IPS-15b (cell line): ENCODE data around the gene GALNT9.

Experiments
- H3K27me3 ChIP-seq: one replicate; pipeline ENCODE4 v1.6.1; 2013; ENCODE audit warnings: low read length; ENCODE audit not compliant: control insufficient read depth, insufficient read depth
- H3K36me3 ChIP-seq: one replicate; pipeline ENCODE4 v1.6.1; 2013; ENCODE audit warnings: low read length; ENCODE audit not compliant: control insufficient read depth, insufficient read depth
- H3K4me1 ChIP-seq: one replicate; pipeline ENCODE4 v1.6.1; 2013; ENCODE audit warnings: mild to moderate bottlenecking, low read length; ENCODE audit not compliant: control insufficient read depth, insufficient read depth
- H3K4me3 ChIP-seq: one replicate; pipeline ENCODE4 v1.5.1; 2013; ENCODE audit warnings: low read depth, low read length
- H3K9ac ChIP-seq: one replicate; pipeline ENCODE4 v1.6.1; 2013; ENCODE audit warnings: low read depth, mild to moderate bottlenecking, low read length
- H3K9me3 ChIP-seq: one replicate; pipeline ENCODE4 v1.6.1; 2013; ENCODE audit warnings: mild to moderate bottlenecking, low read length; ENCODE audit not compliant: control insufficient read depth, insufficient read depth

The GALNT9 gene

DNA sequence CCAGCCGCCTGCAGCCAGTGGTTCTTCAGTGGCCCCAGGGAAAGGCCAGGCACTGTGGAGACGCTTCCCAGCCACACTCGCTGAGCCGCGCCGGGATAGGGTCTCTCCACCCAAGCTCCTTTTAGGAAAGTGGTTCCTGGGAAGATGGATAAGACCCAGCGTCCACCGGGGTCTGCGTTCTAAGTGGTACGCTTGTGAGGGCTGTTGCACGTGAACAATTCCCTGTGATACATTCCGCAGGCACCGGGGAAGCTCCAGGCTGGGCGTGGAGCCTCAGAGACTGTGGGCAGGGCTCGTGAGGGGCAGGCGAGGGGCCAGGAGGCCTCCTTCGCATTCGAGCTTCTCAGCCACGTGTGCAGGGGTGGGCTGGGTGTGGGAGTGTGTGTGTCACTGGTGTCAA lies 48.4 kb downstream of the GALNT9 start:
- Histone ChIP-seq H3K9ac (no peak overlapping the region), H3K27me3 (peaks cover 4% of the 10 kb centered on the region), H3K4me1 (no peaks in the 10 kb centered on the region), H3K4me3 (no peak overlapping the region), H3K36me3 (no peaks in the 10 kb centered on the region), H3K9me3 (no peaks in the 10 kb centered on the region)

DNA sequence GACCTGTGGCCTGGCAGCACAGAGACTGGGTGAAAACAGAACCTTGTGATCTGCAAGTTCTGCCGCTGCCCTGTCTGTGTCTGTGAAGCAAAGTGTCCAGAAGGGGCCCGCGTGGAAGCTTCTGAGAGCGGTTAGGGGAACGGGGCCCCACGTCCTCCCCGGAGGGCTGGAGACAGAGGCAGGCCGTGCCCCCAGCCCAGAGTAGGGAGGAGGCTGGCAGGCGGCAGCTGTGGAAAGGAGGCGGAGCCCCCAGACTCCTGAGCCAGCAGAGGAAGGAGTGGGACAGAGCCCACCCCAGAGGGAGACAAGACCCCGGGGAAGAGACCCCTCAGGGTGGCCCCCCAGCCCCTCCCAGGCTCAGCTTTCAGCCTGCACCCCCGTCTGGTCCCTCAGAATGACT lies 49.0 kb downstream of the GALNT9 start:
- Histone ChIP-seq H3K4me1 (no peaks in the 10 kb centered on the region), H3K36me3 (no peaks in the 10 kb centered on the region), H3K27me3 (peaks cover 4% of the 10 kb centered on the region), H3K4me3 (no peak overlapping the region), H3K9ac (no peak overlapping the region), H3K9me3 (no peaks in the 10 kb centered on the region)

DNA sequence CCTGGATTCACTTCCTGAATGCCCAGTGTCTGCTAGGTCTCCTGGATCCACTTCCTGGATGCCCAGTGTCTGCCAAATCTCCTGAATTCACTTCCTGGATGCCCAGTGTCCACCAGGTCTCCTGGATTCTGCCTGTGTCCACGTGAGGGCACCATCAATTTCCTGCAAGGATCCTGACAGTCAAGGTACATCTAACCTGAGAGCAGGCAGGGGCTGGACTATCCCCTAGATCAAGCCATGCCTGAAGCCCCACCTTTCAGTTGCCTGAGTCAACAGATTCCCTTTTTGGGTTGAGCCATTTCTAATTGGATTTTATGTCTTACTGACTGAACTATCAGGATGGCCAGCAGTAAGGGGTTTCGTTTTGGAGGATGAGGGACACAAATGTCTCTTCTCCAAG lies 49.5 kb downstream of the GALNT9 start:
- Histone ChIP-seq H3K9me3 (no peaks in the 10 kb centered on the region), H3K9ac (no peak overlapping the region), H3K4me3 (no peak overlapping the region), H3K4me1 (no peaks in the 10 kb centered on the region), H3K27me3 (peaks cover 4% of the 10 kb centered on the region), H3K36me3 (no peaks in the 10 kb centered on the region)

DNA sequence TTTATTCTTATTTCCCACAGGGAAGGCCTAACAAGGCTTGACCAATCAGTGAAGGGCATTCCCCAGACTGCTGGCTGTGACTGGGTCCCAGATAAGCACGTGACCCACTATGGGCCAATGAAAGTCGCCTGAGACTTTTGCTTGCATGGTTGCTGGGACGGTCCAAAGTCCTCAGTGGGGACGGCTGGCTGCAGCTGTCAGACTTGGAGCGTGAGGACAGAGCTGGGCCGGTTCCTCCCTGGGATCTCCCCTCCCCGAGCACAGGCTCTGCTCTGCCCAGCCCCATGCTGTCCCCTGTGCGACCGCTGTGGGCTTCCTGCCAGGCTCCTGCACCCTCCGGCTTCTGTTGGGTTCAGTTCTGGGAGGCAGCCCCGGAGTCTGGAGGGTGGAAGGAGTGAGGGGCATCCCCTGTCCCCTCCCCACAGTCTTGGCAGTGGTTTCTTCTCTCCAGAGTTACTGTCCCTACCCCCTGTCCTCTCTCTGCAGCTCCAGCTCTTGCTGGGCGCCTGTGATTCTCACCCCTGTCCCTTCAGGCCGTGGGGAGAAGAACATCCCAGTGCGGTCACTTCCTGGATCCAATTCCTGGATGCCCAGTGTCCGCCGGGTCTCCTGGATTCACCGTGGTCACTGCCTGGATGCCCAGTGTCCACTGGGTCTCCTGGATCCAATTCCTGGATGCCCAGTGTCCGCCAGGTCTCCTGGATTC lies 50.1 kb downstream of the GALNT9 start:
- Histone ChIP-seq H3K4me3 (no peak overlapping the region), H3K9ac (no peak overlapping the region), H3K36me3 (no peaks in the 10 kb centered on the region), H3K27me3 (peaks cover 4% of the 10 kb centered on the region), H3K4me1 (no peaks in the 10 kb centered on the region), H3K9me3 (no peaks in the 10 kb centered on the region)

DNA sequence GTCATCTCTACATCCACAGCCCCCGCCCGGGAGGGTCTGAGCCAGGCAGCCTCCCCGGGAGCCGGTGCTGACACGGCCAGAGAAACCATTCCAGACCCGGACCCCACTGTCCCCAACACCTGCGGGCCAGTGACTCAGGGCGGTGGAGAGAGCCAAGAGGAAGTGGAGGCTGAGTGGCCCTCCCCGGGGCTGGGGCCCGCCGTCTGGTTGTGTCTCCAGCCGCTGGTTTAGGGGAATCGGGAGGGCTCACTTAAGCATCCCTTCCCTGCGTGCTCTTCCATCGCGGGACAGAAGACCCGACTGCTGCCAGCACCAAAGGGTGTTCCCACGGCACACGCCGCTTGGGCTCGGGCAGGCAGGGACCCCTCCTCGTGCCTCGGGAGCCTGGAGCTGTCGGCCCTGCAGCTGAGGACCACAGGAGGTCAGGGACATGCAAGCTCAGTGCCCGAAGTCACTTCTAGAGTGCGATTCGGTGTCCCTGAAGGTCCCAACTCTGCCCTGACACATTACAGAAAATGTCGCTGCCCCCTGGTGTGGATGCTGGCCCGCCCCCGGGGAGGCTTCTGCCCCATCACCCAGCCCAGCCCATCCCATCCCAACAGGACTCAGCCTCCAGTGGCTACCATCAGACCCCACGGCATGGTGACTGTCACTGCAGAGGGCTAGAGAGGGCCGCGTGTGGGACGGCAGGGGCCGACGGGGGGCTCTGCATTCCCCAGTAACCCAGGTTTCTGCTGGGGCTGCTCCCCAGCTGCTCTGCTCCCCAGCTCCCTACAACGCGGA lies 50.8 kb downstream of the GALNT9 start:
- Histone ChIP-seq H3K27me3 (peaks cover 4% of the 10 kb centered on the region), H3K4me3 (no peak overlapping the region), H3K9ac (no peak overlapping the region), H3K4me1 (no peaks in the 10 kb centered on the region), H3K9me3 (no peaks in the 10 kb centered on the region), H3K36me3 (no peaks in the 10 kb centered on the region)

DNA sequence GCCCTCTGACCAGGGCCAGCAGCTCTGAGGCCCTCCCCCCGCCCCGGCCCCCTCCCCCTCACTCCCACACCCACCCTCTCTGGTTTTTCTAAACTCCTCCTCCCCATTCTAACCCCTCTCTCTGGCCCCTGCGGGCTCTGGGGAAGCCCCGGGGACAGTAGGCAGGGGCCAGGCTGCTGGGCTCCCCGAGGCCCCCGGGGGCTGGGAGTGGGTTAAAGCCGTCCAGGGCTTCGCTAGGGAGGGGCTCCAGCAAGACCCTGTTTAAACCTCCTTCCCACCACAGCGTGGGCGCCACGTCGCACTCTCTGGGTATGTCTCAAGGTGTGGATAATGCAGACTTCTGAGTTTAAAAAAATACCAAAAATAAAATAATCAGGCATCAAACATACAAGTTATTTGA lies 51.4 kb downstream of the GALNT9 start:
- H3K27me3 ChIP-seq, result peaks cover 4% of the 10 kb centered on the region
- H3K9me3 ChIP-seq, result no peaks in the 10 kb centered on the region
- H3K36me3 ChIP-seq, result no peaks in the 10 kb centered on the region

DNA sequence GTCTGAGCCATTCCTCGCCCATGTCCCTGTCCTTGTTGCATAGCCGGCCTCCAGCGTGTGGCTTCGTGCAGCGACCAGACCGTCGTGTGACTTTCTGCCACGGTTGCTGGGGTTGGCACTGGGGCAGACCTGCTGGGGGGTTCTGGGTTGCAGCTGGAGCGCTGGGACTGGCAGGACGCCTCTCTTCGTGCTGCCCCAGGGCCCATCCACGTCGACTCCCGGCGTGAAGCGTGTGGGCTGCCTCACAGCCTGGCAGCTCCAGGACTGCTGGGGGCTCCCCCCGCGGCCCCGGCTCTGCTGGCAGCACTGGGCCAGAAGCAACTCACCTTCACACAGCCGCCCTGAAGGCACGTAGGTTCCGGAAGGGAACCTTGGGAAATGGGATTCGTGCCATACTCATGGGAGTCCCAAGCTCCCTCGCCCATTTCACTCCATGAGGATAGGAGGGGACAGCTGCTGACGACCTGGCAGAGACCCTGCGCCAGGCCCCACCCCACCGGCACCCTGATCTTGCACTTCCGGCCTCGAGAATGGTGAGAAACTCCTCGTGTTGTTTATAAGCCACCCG lies 51.9 kb downstream of the GALNT9 start:
- no peak overlapping the region for H3K9ac ChIP-seq
- peaks cover 4% of the 10 kb centered on the region for H3K27me3 ChIP-seq
- H3K36me3 ChIP-seq, result no peaks in the 10 kb centered on the region
- H3K4me1 ChIP-seq, result no peaks in the 10 kb centered on the region
- H3K9me3 ChIP-seq, result no peaks in the 10 kb centered on the region
- no peak overlapping the region for H3K4me3 ChIP-seq

More for the DNA sequence above, 51.4 kb downstream of the GALNT9 start:
- H3K4me3 ChIP-seq, result no peak overlapping the region
- no peaks in the 10 kb centered on the region for H3K4me1 ChIP-seq
- H3K9ac ChIP-seq, result no peak overlapping the region

DNA sequence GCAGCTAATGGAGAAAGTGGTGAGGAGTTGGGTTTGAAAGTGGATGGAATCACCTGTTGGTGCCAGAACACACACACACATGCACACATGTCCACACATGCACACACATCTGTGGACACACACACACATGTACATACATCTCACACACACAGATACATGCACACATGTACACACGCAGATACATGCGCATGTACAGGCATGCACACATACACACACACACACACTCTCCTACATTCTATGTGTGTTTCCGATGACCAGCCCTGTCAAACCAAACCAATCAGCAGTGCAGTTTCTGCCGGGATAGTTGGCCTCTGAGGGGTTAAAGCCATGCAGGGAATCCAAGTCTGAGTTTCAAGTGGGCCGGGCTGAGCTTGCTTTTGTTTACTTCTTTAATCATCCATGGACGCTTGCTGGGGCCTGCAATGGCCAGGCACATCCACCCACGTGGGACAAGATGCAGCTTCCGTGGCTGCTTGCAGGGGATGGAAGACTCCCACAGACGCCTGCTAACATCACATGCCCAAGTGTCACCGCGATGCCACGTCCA lies 52.5 kb downstream of the GALNT9 start:
- peaks cover 4% of the 10 kb centered on the region for H3K27me3 ChIP-seq
- H3K9me3 ChIP-seq, result no peaks in the 10 kb centered on the region
- H3K36me3 ChIP-seq, result no peaks in the 10 kb centered on the region
- H3K4me1 ChIP-seq, result no peaks in the 10 kb centered on the region
- no peak overlapping the region for H3K9ac ChIP-seq
- H3K4me3 ChIP-seq, result no peak overlapping the region

DNA sequence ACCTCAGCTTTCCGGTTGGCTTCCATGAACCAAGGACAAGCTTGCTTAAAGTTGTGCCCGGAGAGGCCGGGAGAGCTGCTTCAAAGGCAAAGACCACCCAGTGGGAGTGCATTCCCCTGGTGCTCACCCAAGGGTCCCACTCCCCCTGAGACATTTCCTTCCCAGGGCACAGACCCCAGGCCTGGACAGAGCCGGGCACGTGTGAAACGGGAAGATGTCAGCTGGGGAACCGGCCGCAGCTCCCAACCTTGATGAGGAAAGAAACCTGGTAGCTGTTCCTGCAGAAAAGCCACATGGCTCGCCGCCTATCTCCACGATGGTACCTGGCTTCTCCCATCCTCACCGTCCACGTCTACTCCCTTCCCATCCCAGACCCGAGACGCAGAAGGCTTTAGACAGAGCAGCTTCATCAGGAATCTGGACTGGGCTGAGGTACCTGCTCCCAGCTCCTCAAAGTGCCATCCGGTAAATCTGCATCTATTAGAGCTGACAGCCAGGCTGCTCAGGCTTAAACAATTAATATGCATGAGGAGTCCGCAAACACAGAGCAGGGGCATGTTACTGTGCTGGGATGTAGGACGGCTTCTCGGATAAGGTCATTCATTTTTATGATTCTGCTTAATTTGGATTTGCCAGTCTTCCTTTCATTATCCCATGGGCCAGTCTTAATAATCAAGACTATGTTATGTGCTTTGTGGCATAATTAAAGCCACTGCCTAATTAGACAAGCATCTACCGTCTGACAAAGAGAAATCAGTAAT lies 53.1 kb downstream of the GALNT9 start:
- Histone ChIP-seq H3K4me1 (no peaks in the 10 kb centered on the region), H3K9ac (no peak overlapping the region), H3K36me3 (no peaks in the 10 kb centered on the region), H3K27me3 (peaks cover 4% of the 10 kb centered on the region), H3K4me3 (no peak overlapping the region), H3K9me3 (no peaks in the 10 kb centered on the region)

DNA sequence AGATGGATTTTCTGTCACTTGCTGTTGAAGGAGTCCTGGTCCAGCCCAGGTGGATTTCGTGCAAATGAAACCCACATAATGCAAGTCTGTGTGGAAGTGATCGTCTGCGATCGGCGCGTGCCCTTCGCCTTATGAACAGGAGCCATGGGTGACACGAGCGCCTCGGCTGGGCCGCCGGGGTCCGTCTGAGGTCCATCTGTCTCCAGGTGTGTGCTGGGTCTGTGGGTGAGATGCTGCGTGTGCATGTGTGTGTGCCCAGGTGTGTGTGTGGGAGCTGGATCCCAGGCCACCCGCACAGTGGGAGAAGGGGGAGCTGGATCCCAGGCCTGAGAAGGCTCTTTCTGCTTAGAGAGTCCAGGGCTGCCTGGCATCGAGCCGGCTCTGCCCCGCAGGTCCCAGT lies 53.8 kb downstream of the GALNT9 start:
- Histone ChIP-seq H3K36me3 (no peaks in the 10 kb centered on the region), H3K4me1 (no peaks in the 10 kb centered on the region), H3K9ac (no peak overlapping the region), H3K9me3 (no peaks in the 10 kb centered on the region), H3K27me3 (peaks cover 4% of the 10 kb centered on the region), H3K4me3 (no peak overlapping the region)

DNA sequence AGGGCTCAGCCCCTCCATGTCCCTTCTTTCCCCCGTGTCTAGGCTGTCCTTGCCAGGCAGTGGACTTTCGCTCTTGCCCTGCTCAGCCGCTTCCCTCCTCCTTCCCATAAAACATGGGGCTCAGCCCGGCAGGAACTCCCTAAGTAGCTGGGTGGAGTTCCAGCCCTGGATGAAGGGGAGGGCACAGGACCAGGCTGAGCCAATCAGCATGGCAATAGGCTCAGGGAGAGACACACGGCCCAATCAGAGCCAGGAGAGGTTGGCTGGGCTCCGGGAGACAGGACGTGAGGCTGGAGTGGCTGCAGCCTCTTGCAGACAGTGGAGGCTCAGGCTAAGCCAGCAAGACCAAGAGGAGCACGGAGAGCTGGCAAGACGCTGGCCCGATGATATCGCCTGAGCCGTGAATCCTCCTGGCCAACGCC lies 54.3 kb downstream of the GALNT9 start:
- no peak overlapping the region for H3K9ac ChIP-seq
- H3K4me3 ChIP-seq, result no peak overlapping the region
- H3K9me3 ChIP-seq, result no peaks in the 10 kb centered on the region
- no peaks in the 10 kb centered on the region for H3K4me1 ChIP-seq
- H3K27me3 ChIP-seq, result peaks cover 6% of the 10 kb centered on the region
- H3K36me3 ChIP-seq, result no peaks in the 10 kb centered on the region
